TTC549 (cell line): ENCODE measurements around the gene PPP6R3.
"Not testable (repeated sequence)": the region's sequence is repeated elsewhere in the genome, so short reads cannot be mapped to it uniquely, and the experiment has no call there.

Source experiments
- FAIRE-seq: peaks from 2 replicates; lab custom pipeline; 2012; peaks lifted over from hg19 to GRCh38; lab: Jason Lieb, UNC

Gene PPP6R3

DNA sequence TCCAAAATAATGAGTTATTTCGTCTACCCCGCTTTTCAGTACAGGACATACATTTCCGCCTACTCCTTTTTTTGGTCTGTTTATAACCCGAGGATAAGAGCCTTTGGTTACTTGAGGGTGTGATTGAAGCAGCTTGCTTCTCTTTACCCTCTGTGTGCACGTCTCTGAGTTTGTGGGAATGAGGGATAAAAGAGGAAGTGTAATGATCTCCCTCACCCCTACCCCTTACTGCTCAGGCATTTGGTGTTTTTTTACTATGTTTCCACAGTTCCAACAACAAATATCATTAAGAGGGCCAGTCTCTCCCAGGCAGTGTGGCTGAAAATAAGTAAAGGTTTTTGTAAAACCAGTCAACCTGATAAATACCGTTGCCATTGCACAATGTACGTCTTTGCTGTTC is 140.6 kb downstream of the PPP6R3 start:
- FAIRE-seq, result no peak

DNA sequence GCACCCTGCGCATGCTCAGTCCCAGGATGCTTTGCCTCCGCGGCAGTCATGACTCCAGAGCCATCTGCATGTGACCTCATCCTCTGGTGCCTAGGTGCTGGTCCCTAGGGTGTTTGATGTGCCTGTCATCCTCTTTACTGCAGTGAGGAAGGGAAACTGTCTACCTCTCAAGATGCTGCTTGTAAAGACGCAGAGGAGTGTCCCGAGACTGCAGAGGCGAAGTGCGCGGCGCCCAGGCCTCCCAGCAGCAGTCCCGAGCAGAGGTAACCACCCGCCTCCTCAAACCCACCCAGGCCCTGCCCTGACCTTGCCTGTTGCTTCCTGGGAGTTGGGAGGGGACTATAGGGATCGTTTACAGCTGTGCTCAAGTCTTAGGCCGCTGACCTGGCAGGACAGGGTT is 149.2 kb downstream of the PPP6R3 start:
- no peak for FAIRE-seq

DNA sequence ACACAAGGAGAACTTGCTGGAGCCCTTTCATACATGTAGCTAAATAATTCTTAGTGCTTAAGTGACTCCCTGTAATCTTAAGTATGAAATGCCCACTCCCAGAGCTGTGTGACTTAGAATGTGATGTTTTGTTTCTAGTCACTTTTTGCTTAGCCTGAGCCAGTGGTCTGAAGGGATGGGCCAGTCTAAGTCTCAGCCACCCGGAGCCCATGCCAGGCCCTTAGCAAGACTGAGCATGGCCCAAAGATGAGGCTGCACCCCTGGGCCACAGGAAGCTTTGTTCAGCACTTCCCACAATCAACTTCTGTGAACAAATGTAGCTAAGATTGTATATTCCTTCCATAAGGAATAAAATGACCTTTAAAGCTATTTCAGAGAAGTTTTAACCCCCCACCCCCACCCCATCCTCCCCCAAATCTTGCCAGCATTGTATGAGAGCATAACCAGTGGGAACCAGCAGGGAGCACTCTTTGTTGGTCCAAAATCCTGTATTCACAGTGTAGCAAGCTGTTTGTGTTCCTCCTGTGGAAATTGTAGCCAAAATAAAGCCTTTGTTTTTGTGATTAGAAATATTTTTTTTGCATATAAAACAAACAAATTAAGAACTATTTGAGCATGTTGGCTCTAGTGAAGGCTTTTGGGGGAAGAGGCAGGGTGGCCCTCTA is 150.0 kb downstream of the PPP6R3 start:
- FAIRE-seq, result no peak

DNA sequence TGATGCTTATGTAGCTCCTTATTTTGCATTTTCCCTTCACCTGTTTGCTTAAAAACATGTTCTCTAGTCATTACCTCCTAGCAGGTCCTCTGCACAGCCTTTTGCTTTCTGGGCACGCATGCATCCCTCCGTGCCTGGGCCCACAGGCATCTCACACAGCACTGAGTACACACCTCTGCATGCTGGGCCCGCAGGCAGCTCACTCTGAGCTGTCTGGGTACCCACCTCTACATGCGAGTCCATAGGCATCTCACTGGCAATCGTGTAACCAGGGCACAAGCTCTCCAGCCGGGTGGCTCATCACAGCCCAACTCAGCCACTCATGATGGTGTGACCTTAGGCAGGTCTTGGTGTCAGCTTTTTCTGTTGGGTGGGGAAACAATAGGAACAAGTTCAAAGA is 155.1 kb downstream of the PPP6R3 start:
- no peak for FAIRE-seq

DNA sequence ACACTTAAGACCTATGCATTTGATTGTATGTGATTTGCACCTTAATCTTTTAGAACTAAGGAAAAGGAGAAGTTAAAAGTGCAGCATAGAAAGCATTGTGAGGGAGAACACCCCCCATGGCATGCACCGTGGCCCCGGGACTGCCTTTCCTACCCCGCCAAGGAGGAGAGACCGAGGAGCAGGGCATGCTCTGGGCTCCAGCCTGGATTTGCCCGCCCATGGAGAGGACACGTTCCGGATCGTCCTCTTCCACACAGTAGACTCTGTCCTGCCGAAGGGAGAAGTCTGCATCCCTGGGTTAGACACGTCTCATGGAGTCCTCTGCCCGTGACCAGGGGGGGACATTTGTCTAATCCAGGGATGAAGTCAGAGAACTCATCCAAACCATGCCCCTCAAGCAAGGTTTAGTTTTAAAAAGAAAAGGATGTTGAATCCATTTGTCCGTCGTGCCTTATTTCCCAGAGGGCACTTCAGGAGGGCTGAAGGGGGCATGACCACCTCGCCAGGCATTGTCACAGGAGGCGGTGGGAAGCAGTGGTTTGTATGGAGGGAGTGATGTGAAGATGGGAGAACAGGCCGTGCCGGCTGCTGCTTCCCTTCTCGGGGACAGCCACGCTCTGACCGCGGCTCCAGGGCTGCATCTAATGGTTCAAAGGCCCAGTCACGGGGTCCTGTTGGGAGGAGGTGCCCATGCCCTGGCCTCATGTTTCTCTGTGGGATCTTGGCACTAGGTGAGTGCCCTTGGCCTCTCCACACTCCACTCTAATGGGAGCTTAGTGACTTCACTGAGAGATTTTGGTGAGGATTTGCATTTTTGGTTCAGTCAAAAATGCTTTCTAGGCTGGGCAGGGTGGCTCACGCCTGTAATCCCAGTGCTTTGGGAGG is 157.6 kb downstream of the PPP6R3 start:
- FAIRE-seq, result no peak

DNA sequence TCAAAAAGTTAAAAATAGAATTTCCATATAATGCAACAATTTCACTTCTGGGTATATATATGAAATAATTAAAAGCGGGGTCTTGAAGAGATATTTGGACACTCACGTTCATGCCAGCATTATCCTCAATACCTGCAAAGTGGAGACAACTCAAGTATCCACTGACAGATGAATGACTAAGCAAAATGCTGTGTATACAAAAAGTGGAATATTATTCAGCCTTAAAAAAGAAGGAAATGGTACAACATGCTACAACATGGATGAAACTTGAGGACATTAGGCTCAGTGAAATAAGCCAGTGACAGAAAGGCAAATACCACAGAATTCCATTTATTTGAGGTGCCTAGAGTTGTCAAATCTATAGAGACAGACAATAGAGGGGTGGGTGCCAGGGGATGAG is 161.3 kb downstream of the PPP6R3 start:
- FAIRE-seq, result no peak

DNA sequence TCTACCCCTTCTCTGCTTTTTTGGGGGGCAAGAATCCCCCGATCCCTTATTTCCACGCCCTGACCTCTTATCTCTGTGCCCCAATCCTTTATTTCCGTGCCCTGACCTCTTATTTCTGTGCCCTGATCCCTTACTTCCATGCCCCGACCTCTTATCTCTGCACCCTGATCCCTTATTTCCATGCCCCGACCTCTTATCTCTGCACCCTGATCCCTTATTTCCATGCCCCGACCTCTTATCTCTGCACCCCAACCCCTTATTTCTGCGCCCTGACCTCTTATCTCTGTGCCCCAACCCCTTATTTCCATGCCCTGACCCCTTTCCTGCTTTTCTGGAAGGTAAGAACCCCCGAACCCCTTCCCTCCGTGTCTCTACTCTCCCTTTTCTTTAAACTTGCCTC is 163.2 kb downstream of the PPP6R3 start:
- FAIRE-seq, result not testable (repeated sequence)

DNA sequence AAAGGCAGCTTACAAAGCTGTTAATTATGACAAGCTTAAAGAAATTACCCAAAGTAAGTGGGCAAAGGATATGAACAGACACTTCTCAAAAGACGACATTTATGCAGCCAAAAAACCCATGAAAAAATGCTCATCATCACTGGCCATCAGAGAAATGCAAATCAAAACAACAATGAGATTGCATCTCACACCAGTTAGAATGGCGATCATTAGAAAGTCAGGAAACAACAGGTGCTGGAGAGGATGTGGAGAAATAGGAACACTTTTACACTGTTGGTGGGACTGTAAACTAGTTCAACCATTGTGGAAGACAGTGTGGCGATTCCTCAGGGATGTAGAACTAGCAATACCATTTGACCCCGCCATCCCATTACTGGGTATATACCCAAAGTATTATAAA is 164.5 kb downstream of the PPP6R3 start:
- not testable (repeated sequence) for FAIRE-seq

DNA sequence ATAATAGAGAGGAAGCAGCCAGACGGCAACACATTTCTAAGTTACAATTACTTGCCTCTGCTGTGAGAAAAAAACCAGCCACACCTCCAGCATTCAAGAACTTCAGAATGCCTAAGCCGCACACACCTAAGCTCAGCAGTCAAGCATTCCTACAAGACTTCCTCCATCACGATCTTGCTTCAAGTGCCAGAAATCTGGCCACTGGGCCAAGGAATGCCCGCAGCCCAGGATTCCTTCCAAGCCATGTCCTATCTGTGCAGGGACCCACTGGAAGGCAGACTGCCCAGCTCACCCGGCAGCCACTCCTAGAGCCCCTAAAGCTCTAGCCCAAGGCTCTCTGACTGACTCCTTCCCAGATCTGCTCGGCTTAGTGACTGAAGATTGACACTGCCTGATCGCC is 165.7 kb downstream of the PPP6R3 start:
- not testable (repeated sequence) for FAIRE-seq

DNA sequence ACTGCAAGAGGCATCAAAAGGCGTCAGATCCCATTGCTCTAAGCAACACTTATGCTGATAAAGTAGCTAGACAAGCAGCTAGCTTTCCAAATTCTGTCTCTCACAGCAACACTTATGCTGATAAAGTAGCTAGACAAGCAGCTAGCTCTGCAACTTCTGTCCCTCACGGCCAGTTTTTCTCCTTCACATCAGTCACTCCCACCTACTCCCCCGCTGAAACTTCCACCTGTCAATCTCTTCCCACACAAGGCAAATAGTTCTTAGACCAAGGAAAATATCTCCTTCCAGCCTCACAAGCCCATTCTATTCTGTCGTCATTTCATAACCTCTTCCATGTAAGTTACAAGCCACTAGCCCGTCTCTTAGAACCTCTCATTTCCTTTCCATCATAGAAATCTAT is 168.3 kb downstream of the PPP6R3 start:
- not testable (repeated sequence) for FAIRE-seq

DNA sequence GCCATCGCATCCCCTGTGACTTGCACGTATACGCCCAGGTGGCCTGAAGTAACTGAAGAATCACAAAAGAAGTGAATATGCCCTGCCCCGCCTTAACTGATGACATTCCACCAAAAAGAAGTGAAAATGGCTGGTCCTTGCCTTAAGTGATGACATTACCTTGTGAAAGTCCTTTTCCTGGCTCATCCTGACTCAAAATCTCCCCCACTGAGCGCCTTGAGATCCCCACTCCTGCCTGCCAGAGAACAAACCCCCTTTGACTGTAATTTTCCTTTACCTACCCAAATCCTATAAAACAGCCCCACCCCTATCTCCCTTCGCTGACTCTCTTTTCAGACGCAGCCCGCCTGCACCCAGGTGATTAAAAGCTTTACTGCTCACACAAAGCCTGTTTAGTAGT is 171.8 kb downstream of the PPP6R3 start:
- not testable (repeated sequence) for FAIRE-seq

DNA sequence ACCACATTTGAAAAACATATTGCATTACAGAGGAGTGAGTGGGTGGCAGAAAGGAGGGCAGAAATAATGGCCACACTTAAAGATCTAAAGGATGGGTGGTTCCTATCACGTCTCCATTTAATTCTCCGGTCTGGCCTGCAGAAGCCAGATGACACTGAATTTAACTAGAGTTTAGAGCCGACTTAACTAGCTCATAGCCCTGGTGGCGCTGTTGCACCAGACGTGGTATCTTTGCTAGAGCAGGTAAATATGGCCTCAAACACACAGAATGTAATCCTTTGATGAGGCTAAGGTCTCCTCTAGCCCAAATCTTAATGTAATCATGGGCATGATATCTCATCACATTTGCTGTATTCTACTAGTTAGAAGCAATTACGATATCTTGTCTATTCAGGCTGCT is 172.2 kb downstream of the PPP6R3 start:
- FAIRE-seq, result no peak

DNA sequence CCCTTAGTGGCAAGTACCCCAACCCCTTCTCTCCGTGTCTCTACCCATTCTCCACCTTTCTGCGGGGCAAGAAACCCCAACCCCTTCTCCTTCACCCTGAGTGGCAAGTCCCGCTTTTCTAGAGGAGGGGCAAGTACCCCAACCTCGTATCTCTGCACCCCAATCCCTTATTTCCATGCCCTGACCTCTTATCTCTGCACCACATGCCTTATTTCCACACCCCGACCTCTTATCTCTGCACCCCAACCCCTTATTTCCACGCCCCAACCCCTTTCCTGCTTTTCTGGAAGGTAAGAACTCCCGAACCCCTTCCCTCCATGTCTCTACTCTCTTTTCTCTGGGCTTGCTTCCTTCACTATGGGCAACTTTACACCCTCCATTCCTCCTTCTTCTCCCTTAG is 174.1 kb downstream of the PPP6R3 start:
- not testable (repeated sequence) for FAIRE-seq

DNA sequence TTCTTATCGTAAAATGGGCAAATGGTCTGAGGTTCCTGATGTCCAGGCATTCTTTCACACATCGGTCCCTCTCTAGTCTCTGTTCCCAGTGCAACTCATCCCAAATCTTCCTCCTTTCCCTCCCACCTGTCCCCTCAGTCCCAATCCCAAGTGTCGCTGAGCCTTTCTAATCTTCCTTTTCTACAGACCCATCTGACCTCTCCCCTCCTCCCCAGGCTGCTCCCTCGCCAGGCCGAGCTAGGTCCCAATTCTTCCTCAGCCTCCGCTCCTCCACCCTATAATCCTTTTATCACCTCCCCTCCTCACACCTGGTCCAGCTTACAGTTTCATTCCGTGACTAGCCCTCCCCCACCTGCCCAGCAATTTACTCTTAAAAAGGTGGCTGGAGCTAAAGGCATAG is 174.6 kb downstream of the PPP6R3 start:
- FAIRE-seq, result not testable (repeated sequence)

DNA sequence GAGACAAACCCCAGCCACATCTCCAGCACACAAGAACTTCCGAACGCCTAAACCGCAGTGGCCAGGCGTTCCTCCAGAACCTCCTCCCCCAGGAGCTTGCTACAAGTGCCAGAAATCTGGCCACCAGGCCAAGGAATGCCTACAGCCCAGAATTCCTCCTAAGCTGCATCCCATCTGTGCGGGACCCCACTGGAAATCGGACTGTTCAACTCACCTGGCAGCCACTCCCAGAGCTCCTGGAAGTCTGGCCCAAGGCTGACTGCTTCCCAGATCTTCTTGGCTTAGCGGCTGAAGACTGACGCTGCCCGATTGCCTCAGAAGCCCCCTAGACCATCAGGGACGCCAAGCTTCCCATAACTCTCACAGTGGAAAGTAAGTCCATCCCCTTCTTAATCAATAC is 175.3 kb downstream of the PPP6R3 start:
- not testable (repeated sequence) for FAIRE-seq

DNA sequence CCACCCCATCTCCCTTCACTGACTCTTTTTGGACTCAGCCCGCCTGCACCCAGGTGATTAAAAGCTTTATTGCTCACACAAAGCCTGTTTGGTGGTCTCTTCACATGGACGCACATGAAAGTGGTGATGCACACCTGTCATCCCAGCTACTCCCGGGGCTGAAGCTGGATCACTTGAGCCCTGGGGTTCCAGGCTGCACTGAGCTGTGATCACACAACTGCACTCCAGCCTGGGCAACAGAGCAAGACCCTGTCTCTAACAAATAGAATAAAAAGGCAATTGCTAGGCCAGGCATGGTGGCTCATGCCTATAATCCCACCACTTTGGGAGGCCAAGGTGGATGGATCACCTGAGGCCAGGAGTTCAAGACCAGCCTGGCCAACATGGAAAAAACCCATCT is 178.8 kb downstream of the PPP6R3 start:
- not testable (repeated sequence) for FAIRE-seq

DNA sequence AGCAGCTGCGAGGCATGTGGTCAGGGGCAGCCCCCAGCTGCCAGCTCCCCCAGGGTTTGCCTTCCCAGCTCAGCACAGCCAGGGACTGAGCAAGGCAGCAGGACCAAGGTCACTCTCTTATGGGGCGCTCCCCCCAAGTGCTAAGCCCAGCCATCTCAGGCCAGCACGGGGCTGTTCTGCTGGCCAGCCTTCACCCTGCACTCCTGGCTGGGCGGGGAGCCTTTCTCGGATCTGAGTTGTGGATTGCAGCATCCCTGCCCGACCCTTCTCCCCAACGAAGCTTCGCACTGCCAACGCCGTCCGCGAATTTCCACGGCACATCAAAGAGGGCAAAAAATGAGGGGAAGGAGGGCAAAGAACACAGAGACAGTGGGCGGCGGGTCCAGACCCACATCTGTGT is 181.3 kb downstream of the PPP6R3 start:
- no peak for FAIRE-seq

DNA sequence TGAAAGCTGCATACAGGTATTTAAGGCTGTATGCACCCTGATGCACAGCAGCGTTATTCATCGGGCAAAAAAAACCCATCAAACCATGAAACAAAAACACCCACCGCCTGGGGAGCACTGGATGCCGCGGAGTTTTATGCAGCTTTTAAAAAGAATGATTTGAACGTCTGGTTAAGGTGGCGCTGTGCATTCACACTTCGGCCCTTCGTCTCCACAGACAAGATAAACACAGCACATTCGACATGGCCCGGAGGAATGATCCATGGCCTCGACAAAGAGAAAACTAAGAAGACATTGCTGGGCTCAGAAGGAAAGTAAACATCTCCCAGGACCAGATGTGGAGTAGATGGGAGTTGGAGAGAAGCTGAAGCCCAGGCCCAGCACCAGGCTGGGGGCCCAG is 183.0 kb downstream of the PPP6R3 start:
- FAIRE-seq, result no peak

DNA sequence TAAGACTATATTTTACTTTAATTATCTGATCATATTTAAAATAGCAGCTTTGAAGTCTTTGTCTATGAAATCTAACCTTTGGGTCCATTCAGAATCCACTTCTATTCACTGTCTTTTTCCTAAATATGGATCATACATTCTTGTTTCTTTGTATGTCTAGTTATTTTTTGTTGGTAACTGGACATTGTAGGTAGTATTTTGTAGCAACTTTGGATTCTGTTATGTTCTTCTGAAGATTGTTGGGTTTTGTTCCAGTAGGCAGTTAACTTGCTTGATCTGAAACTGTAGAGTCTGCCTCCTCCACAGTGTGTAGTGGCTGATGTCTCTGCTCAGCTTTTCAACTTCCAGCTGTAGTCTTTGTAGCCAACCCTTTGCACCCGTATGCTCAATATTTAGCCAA is 186.3 kb downstream of the PPP6R3 start:
- no peak for FAIRE-seq

DNA sequence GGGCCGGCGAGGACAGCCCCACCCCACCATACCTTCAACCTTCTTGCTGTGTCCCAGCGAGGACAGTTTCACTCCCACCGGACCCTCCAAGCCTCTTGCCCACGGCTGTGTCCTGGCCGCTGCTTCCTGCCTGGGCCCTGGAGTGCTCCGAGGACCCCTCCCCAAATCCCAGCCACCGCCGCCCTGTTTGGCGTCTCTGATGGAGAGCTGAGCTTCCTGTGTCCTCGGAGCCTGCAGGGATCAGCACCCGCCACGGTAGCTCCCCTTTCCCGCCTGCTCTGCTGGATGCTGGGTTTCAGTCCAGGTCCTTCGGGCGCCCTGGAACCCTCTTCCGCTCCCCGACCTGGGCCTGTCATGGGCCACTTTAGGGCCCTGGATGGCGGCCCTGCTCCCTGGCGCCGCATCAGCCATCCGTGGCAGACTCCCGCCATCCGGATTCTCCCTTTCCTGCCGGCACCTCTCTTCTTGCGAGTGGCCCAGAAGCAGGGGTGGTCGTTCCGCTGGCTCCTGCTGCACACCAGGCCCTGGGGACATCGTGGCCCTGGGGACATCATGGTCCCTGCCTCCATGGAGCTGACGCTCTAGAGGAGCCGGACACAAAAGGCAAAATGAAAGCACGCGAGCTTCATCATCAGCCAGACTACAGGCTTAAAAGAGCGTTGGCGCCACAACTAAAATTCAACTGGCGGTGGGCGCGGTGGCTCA is 189.5 kb downstream of the PPP6R3 start:
- FAIRE-seq, result no peak

DNA sequence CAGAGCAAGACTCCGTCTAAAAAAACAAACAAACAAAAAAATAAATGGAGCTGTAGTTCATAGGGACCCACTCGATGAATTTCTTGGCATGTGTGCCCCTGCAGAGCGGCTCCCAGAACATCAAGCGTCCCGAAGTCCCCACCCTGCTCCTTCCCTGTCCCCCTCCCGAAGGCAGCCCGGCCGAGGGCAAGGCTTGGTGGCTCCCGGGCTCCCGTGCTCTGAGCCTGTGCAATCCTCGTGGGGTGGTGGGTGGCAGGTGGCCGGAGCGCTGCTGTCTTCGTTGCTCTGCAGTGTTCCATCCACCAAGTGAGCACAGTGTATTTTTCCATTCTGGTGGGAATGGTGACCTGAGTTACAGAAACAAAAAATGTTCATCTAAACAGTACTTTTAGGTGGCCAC is 190.2 kb downstream of the PPP6R3 start:
- no peak for FAIRE-seq

DNA sequence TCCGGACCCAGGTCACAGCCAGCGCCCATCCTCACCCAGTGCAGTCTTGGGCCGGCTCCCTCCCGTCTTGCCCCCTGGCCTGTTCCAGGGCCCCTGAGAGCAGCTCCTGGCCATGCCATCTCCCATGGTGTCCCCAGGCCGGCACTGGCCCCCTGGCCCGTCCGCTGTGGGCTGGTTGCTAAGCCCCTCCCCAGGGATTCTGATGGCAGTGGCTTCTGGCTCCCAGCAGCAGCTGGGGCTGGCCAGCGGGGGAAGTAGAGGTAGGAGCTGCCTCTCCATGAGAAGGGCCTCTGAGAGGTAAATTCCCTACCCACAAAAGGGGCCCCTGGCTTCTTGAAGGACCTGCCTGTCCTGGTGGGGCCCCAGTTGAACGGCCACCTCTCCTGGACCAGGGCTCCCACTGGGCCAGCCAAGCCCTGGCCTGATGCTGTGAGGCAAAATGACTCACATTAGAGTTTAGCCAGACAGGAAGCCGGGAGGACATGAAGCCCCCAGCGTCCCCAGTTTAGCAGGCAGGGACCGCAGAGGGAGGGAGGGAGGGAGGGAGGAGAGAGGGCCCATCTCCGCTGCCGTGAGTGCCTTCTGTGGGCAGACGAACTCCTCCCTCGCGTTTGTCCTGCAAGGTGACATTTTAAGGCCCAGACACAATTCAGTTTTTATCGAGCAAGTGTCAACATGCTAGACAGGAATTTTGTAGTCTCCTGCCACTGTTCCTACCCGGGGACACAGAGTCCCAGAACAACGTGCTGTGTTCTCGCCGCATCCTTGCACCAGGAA is 190.8 kb downstream of the PPP6R3 start:
- FAIRE-seq, result no peak
